Measurements from ENCODE around the gene CCDC187.

Gene CCDC187

DNA sequence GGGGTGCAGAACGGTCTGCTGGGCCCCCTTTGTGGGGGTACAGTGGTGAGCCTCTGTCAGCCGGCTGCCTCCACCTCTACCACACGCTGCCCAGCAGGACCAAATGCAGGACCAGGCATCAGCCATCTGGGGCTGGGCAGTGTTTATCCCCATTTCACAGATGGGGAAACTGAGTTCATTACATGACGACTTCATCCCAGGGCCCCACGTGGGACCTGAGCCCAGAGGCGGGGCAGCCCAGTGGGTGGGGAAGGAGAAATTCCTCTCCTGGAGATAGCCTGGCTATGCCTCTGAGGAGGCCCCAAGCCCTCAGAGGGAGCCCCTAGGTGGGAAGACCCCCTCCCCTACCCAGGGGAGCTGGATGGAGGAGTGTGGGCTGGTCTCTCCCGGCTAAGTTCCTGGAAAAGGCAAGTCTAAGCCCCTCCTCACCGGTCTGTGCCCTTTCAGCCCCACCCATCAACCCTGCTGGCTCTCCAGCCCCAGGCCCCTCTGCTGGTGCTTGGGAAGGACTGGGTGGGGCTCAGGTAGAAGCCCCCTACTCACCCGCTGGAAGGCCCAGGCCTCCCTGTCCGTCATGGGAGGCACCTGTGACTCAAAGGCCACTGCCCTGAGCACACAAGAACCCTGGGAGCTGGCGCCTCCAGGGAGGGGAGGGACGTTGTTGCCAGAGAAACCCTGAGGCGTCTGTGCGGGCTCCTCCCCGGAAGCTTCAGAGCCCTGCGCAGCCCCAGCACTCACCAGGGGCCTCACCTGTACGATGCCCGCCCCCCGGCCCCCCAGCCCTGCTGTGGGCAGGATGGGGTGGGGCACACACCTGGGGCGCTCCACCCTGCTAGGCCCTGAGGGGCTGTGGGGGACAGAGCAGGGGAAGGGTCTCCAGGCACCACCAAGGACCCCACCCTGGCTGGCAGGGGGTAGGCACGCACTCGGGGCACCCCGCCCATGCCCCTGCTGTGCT is 7.4 kb upstream of the CCDC187 start:
- no peak for DNase-seq (ENCODE audit: low spot score)

- DNase-seq (ENCODE audit: low spot score): no peak
Observed at GRCh38 chr9:136310273-136311030, 6.6 kb upstream of the CCDC187 start.

DNA sequence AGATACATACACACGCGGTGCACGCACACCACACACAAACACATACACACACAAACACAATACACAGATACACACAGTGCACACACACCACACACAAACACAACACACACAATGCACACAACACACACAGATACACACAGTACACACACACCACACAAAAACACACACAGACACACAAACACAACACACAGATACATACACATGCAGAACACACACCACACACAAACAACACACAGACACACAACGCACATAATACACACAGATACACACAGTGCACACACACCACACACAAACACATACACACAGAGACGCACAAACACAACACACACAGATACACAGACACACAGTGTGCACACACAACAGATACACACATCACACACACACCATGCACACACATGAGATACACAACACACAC is 5.9 kb upstream of the CCDC187 start:
- DNase-seq (ENCODE audit: low spot score): no peak

DNA sequence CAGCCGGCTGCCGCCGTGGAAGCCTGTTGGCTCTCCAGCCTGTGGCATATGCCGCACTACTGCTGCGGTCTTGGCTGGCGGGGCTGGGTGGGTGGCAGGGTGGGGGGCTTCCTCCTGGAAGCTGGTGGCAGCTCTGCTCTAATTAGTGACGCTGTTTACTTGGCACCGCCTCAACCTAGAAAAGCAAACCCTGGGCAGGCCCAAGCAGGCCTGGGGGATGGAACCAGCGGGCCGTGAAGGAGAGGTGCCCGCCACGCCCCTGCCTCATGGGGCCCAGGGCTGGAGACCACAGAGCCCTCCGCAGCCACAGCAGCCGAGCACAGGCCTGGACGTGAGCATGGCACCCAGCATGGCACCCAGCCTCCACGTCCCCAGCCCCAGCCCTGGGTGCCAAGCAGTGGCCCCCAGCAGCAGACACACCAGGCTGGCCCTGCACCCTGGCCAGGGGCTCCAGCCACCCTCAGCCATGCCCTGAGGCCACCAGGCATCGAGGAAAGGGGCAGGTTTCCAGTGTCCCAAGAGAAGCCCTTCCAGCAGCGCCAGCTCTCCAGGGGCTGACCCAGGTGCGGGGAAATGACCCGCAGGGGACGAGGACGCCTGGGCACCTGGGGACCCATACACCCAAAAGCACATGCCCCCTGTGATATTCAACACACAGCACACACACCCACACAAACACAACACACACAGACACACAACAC is 5.4 kb upstream of the CCDC187 start:
- no peak for DNase-seq (ENCODE audit: low spot score)

GRCh38 chr9:136308702-136309053 is 4.8 kb upstream of the CCDC187 start:
- no peak for DNase-seq (ENCODE audit: low spot score)

GRCh38 chr9:136308006-136308701 is 4.3 kb upstream of the CCDC187 start:
- DNase-seq (ENCODE audit: low spot score): no peak

- DNase-seq (ENCODE audit: low spot score): no peak
Observed at GRCh38 chr9:136307215-136307750, 3.4 kb upstream of the CCDC187 start.

GRCh38 chr9:136306211-136307208 is 2.6 kb upstream of the CCDC187 start:
- DNase-seq (ENCODE audit: low spot score): no peak

- no peak for DNase-seq (ENCODE audit: low spot score)
Observed at GRCh38 chr9:136305804-136306203, 1.9 kb upstream of the CCDC187 start.

- DNase-seq (ENCODE audit: low spot score): no peak
Observed at GRCh38 chr9:136304981-136305380, 1.1 kb upstream of the CCDC187 start.

GRCh38 chr9:136304456-136304855 is 562 bp upstream of the CCDC187 start:
- no peak for DNase-seq (ENCODE audit: low spot score)

DNA sequence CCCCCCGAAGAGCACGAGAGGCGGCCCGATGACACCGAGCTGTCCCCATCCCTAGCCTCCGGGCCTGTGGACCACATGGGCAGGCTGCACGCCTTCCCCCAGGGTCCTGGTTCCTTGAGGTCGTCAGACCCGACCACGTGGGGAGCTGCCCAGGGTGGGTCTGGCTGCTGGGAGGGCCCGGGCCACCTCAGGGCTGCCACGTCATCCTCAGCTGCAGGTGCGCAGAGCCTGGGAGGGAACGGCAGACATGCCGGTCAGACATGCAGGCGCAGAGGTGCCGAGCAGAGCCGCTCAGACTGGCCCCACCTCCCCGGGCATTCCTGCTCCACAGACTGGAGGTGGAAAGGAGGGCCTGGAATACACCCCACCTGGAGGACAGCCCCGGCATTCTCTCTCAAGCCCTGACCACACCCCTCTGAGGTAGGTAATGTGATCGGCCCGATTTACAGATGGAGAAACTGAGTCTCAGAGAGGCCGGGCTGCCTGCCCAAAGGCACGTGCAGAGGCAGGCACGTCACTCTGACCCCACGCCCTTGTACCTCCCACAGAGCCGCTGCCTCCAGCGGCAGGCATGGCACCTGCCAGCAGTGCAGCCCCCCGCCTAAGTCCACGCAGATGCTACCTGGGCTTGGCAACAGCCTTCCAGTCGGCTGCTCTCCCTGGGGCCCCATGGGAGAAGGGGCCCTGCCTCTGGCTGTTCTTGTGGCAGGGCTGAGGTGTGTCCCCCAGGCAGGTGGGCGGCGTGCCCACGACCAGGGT is 649 bp downstream of the CCDC187 start:
- no peak for DNase-seq (ENCODE audit: low spot score)

DNA sequence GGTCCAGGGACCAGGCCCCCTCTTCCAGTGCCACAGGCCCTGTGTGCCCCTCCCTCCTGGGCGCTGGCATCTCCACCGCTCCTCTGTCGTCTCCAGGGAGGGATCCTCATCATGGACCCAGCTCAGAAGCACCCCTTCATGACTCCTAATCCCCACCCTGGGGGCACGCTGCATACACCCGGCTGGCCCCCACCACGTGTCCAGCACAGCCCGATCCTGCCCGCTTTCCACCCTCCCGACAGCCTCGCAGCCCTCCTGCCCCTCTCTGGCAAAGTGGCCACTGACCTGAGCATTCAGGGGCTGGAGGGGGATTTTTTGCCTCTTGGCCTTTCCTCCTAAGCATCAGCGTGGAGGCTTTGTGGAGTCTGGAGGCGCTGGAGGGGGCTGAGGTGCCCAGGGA is 1.4 kb downstream of the CCDC187 start:
- DNase-seq (ENCODE audit: low spot score): no peak

DNA sequence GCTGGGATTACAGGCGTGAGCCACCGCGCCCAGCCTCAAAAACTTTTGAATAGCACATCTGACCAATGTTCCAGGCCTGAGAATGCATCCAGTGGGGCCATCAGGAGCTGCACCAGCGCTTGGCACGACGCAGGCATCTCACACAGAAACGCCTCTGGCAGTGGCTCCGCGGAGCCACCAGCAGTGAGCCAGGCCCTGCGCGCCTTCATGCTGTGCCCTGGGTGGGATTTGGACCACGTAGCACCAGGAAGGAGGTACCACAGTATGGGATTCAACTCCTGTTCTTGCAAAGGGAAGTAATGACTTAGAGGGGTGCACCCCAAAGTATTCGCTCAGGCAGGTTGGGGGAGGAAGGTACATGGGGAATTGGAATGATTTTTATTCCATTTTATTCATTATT is 3.0 kb downstream of the CCDC187 start:
- no peak for DNase-seq (ENCODE audit: low spot score)

- no peak for DNase-seq (ENCODE audit: low spot score)
Observed at GRCh38 chr9:136300016-136300545, 3.8 kb downstream of the CCDC187 start.

GRCh38 chr9:136299541-136299940 is 4.4 kb downstream of the CCDC187 start:
- DNase-seq (ENCODE audit: low spot score): no peak

DNA sequence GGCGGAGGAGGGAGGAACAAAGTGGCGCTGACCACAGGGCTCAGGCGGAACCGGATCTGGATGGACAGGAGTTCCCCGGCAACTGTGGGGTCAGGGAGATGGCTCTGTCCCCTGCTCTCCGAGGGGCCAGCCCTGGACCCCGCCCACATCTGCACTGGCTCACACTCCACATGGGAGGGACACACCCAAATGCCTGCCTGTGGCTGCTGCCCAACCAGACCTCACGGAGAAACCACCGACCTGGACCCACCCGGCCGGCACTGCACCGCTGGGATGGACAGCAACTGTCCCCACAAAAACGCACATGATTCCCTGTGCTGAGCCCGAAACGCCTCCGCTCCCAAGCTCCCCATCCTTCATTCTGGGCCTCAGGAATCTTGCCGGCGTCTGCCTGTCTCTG is 4.8 kb downstream of the CCDC187 start:
- no peak for DNase-seq (ENCODE audit: low spot score)

GRCh38 chr9:136297766-136298735 is 5.8 kb downstream of the CCDC187 start:
- DNase-seq (ENCODE audit: low spot score): no peak

Measured in CD4-positive, alpha-beta T cell treated with Interleukin-2 at 100 ng/mL for 4 hours (primary cell).